GM19397 (cell line): ENCODE data around the gene AOC1.

Source experiments
- ATAC-seq: cut with Tn5 transposase; IDR thresholded peaks from one replicate; pipeline ENCODE4 v1.9.1; 2021; ENCODE audit warnings: mild to moderate bottlenecking, moderate library complexity; ENCODE audit not compliant: unreplicated experiment

AOC1 gene

GRCh38 chr7:150835019-150835418 lies 17.3 kb upstream of the AOC1 start:
- ATAC-seq: no peak

- no peak for ATAC-seq
Observed at GRCh38 chr7:150835702-150836280, 16.5 kb upstream of the AOC1 start.

- no peak for ATAC-seq
Observed at GRCh38 chr7:150838965-150839650, 13.2 kb upstream of the AOC1 start.

GRCh38 chr7:150842018-150842417 lies 10.3 kb upstream of the AOC1 start:
- ATAC-seq: no peak

- ATAC-seq: no peak
Observed at GRCh38 chr7:150842716-150843115, 9.6 kb upstream of the AOC1 start.

- no peak for ATAC-seq
Observed at GRCh38 chr7:150845421-150845861, 6.9 kb upstream of the AOC1 start.

GRCh38 chr7:150846291-150847115 lies 5.8 kb upstream of the AOC1 start:
- ATAC-seq: no peak

- ATAC-seq: no peak
Observed at GRCh38 chr7:150847536-150847935, 4.8 kb upstream of the AOC1 start.

- ATAC-seq: no peak
Observed at GRCh38 chr7:150848111-150848510, 4.2 kb upstream of the AOC1 start.

- ATAC-seq: no peak
Observed at GRCh38 chr7:150848561-150849115, 3.7 kb upstream of the AOC1 start.

GRCh38 chr7:150849204-150849775 lies 3.0 kb upstream of the AOC1 start:
- ATAC-seq: no peak

- ATAC-seq: no peak
Observed at GRCh38 chr7:150850273-150850672, 2.0 kb upstream of the AOC1 start.

GRCh38 chr7:150851492-150852370 lies 586 bp upstream of the AOC1 start:
- no peak for ATAC-seq

GRCh38 chr7:150854066-150855000 lies 2.0 kb downstream of the AOC1 start:
- no peak for ATAC-seq

GRCh38 chr7:150855046-150855445 lies 2.7 kb downstream of the AOC1 start:
- no peak for ATAC-seq

- no peak for ATAC-seq
Observed at GRCh38 chr7:150855476-150856302, 3.4 kb downstream of the AOC1 start.

GRCh38 chr7:150856303-150857275 lies 4.3 kb downstream of the AOC1 start:
- no peak for ATAC-seq
